GM12878 (cell line): ENCODE results near the gene CROCC. TPM values are rescaled to one million over a fixed set of nuclear protein-coding genes. Genes with fewer than 3 reads are reported as not detected.

Experiments
- ATAC-seq: fragments of 200-7000 bp; cut with Tn5 transposase; 3 replicates; pipeline ENCODE4 v1.9.1; 2020; ENCODE audit warnings: mild to moderate bottlenecking, moderate library complexity
- BruUV-seq: library from RNA; stranded (reverse); fragments of 400-500 nt; replicated peaks from 2 replicates; lab custom pipeline; 2021; lab: Mats Ljungman, UMichigan
- CTCF ChIA-PET: fragments of 300-600 bp; sonication (Branson Sonifier 250); formaldehyde crosslinking; extraction: SDS; loops from one replicate; lab custom pipeline; 2021; ENCODE audit warnings: inconsistent platforms; lab: Yijun Ruan, JAX
- POLR2A ChIA-PET: fragments of 350-600 bp; formaldehyde crosslinking; extraction: SDS; loops from one replicate; lab custom pipeline; 2021; ENCODE audit warnings: inconsistent platforms; lab: Charles Lee
- RAD21 ChIA-PET: fragments of 300-600 bp; sonication (Branson Sonifier 250); formaldehyde crosslinking; loops from one replicate; lab custom pipeline; 2023; ENCODE audit warnings: antibody characterized with exemption; ENCODE audit not compliant: unreplicated experiment; lab: Charles Lee
- SMC1A ChIA-PET: fragments of 300-600 bp; sonication (Branson Sonifier 250); formaldehyde crosslinking; loops from one replicate; lab custom pipeline; 2023; ENCODE audit not compliant: unreplicated experiment, uncharacterized antibody; lab: Charles Lee
- DNase-seq: peaks from one replicate; pipeline ENCODE4 v3.0.0-alpha.2; 2011; ENCODE audit warnings: low read depth, low spot score
- FAIRE-seq: peaks from 3 replicates; lab custom pipeline; 2011; peaks lifted over from hg19 to GRCh38; lab: Jason Lieb, UNC
- H2AFZ ChIP-seq: 2 replicates; pipeline ENCODE4 v1.6.0; 2011; ENCODE audit warnings: low read depth, low read length, control low read depth; ENCODE audit not compliant: control insufficient read depth
- H3K27ac ChIP-seq: 2 replicates; pipeline ENCODE4 v1.5.1; 2011; ENCODE audit warnings: control low read depth; ENCODE audit not compliant: control insufficient read depth, insufficient read depth
- H3K27me3 ChIP-seq, 2 experiments: replicated peaks in 1 of 2; 2 replicates each; pipeline versions ENCODE4 v1.6.0 to v1.6.1; 2011; ENCODE audit warnings: low read length in 1 of 2; ENCODE audit not compliant: control insufficient read depth in 2 of 2, insufficient read depth in 2 of 2
- H3K36me3 ChIP-seq, 2 experiments: 2 replicates each; pipeline ENCODE4 v1.5.1; 2011; ENCODE audit warnings: low read length in 1 of 2; ENCODE audit not compliant: control insufficient read depth in 2 of 2, insufficient read depth in 2 of 2
- H3K4me1 ChIP-seq: 2 replicates; pipeline ENCODE4 v1.6.1; 2011; ENCODE audit warnings: mild to moderate bottlenecking, low read length, moderate library complexity, mixed read lengths; ENCODE audit not compliant: control insufficient read depth, insufficient read depth
- H3K4me2 ChIP-seq: 2 replicates; pipeline ENCODE4 v1.6.0; 2011; ENCODE audit warnings: control low read depth; ENCODE audit not compliant: control insufficient read depth, insufficient read depth
- H3K4me3 ChIP-seq: fragments of 200-600 bp; sonication (generic); 2 replicates; pipeline ENCODE4 v1.5.1; 2016
- H3K79me2 ChIP-seq: 2 replicates; pipeline ENCODE4 v1.6.0; 2011; ENCODE audit warnings: low read length; ENCODE audit not compliant: control insufficient read depth, insufficient read depth
- H3K9ac ChIP-seq: 2 replicates; pipeline ENCODE4 v1.8.0; 2011; ENCODE audit warnings: low read length, control low read depth, mixed read lengths; ENCODE audit not compliant: control insufficient read depth, insufficient read depth
- H3K9me3 ChIP-seq: replicated peaks from 3 replicates; pipeline ENCODE4 v1.5.1; 2011; ENCODE audit warnings: mild to moderate bottlenecking, low read length; ENCODE audit not compliant: control insufficient read depth, insufficient read depth
- H4K20me1 ChIP-seq: 2 replicates; pipeline ENCODE4 v1.6.0; 2011; ENCODE audit not compliant: control insufficient read depth, insufficient read depth
- CBFB ChIP-seq: IDR thresholded peaks from 2 replicates; pipeline ENCODE4 v1.6.1; 2016; ENCODE audit warnings: antibody characterized with exemption, low read depth
- EZH2 ChIP-seq: IDR thresholded peaks from 2 replicates; pipeline ENCODE4 v1.6.1; 2012; ENCODE audit warnings: low read depth, mild to moderate bottlenecking, control low read depth, inconsistent platforms, low read length, borderline replicate concordance; ENCODE audit not compliant: control insufficient read depth
- FOS ChIP-seq: IDR thresholded peaks from 3 replicates; pipeline ENCODE4 v1.6.1; 2011; ENCODE audit warnings: borderline replicate concordance; ENCODE audit not compliant: insufficient read length; ENCODE audit errors: extremely low read depth
- GATAD2B ChIP-seq: fragments of 450-650 bp; conservative IDR thresholded peaks from 2 replicates; pipeline ENCODE4 v1.6.1; 2017; ENCODE audit warnings: low read depth, mild to moderate bottlenecking, moderate library complexity
- HDAC2 ChIP-seq: fragments of 200-600 bp; sonication (generic); IDR thresholded peaks from 2 replicates; pipeline ENCODE4 v1.6.1; 2017
- PML ChIP-seq: IDR thresholded peaks from 2 replicates; pipeline ENCODE4 v1.6.1; 2012; ENCODE audit warnings: low read length, inconsistent platforms
- RAD21 ChIP-seq: IDR thresholded peaks from 2 replicates; pipeline ENCODE4 v1.6.1; 2011; ENCODE audit warnings: mild to moderate bottlenecking, low read depth, low read length, moderate library complexity; ENCODE audit not compliant: insufficient read depth
- RB1 ChIP-seq: fragments of 450-650 bp; formaldehyde crosslinking; IDR thresholded peaks from 2 replicates; pipeline ENCODE4 v1.6.1; 2017; ENCODE audit warnings: mild to moderate bottlenecking, borderline replicate concordance
- YY1 ChIP-seq: IDR thresholded peaks from 2 replicates; pipeline ENCODE4 v1.6.1; 2011; ENCODE audit warnings: low read depth, mild to moderate bottlenecking, low read length
- ZNF592 ChIP-seq: fragments of 450-650 bp; IDR thresholded peaks from 2 replicates; pipeline ENCODE4 v1.6.1; 2017; ENCODE audit warnings: mild to moderate bottlenecking, moderate library complexity
- ZNF622 ChIP-seq: fragments of 450-650 bp; IDR thresholded peaks from 2 replicates; pipeline ENCODE4 v1.6.1; 2017; ENCODE audit warnings: mild to moderate bottlenecking, inconsistent platforms
- WGBS: methylation state at CpG from one replicate; pipeline ENCODE4 v1.1.6; 2016; ENCODE audit warnings: low lambda C conversion rate; ENCODE audit not compliant: insufficient replicate concordance, insufficient coverage; ENCODE audit errors: missing lambda C conversion rate; 5-methylcytosine and 5-hydroxymethylcytosine counted together
- in situ Hi-C: fragments of 300-500 bp; cut with MboI; formaldehyde crosslinking; loops from 9 replicates; pipeline ENCODE4 v1.14.3; 2018; ENCODE audit warnings: mixed read lengths
- intact Hi-C: fragments of 100-400 bp; cut with micrococcal nuclease; formaldehyde crosslinking; loops from one replicate; pipeline ENCODE4 v1.14.2; 2022; ENCODE audit not compliant: unreplicated experiment
- polyA plus RNA-seq, 11 experiments: library from polyadenylated mRNA; depleted of rRNA in 4 of 11; unstranded in 6 of 11; stranded (reverse) in 5 of 11; fragments of >200 nt; fragmentation: Nextera tagmentation in 4 of 11; fragmentation: Illumina TruSeq in 1 of 11; extraction: Ambion mirVana in 4 of 11; extraction: Trizol in 1 of 11; gene quantifications; 1 replicate in 1 of 11; 2 replicates in 10 of 11; pipeline versions ENCODE4 v1.2.1 to v1.2.3, GENCODE V29; 2011 to 2016; ENCODE audit warnings: inconsistent platforms in 2 of 11, missing spikeins in 2 of 11, low read depth in 1 of 11
- total RNA-seq, 4 experiments: library from RNA; depleted of rRNA in 3 of 4; stranded (reverse); fragments of >200 nt in 3 of 4; fragmentation: Illumina TruSeq in 1 of 4; extraction: Trizol in 1 of 4; gene quantifications; 2 replicates each; pipeline versions ENCODE4 v1.2.1 to v1.2.3, GENCODE V29; 2013 to 2021

CROCC gene
- total and polyA plus RNA-seq, 10 of the 15 experiments (the other 5 are each of a cell fraction or from before 2014, with no cell fraction given), result 0.04 to 5.5 (median 2.3) TPM

- TF ChIP-seq HDAC2 (no peak), RAD21 (no peak)
- ChIA-PET RAD21 (no interaction called here), POLR2A (no interaction called here)
Measured at GRCh38 chr1:17012775-17013490, 91.2 kb downstream of the CROCC start.

GRCh38 chr1:17013491-17014320 lies 92.0 kb downstream of the CROCC start:
- no peaks in the 10 kb centered on the region for H3K27me3 ChIP-seq
- ChIA-PET SMC1A (interaction anchor here (0.6 to 1.9 kb wide), 4 partner anchors 10 to 128 kb away, joined by 3 to 8 read pairs (median 4); no protein-coding TSS in a partner anchor), POLR2A (no interaction called here), CTCF (interaction anchor here (0.6 to 2.0 kb wide), 4 partner anchors 32 to 393 kb away, joined by 3 to 6 read pairs (median 3); no protein-coding TSS in a partner anchor), RAD21 (interaction anchor here (1.0 kb wide), 1 partner anchor 32 kb away, joined by 3 read pairs; no protein-coding TSS in a partner anchor)
- BruUV-seq, result no TSS peak
- peaks cover 2% of the 10 kb centered on the region for H3K79me2 ChIP-seq
- WGBS, result 30% methylated on average over 13 of the region's 13 CpGs
- H2AFZ ChIP-seq, result no peak overlapping the region
- no peak overlapping the region for H3K4me2 ChIP-seq
- ATAC-seq (no peak), DNase-seq (peak; percentile 15), FAIRE-seq (no peak)
- H4K20me1 ChIP-seq, result no peaks in the 10 kb centered on the region
- peaks cover 4 to 9% of the 10 kb centered on the region in 2 experiments; a peak in 2 of 4 replicates for H3K36me3 ChIP-seq
- H3K4me3 ChIP-seq, result no peak overlapping the region
- intact Hi-C loops (no loop called here), in situ Hi-C loops (no loop called here)
- peaks cover 27% of the 10 kb centered on the region for H3K4me1 ChIP-seq
- no peaks in the 10 kb centered on the region for H3K9me3 ChIP-seq
- H3K27ac ChIP-seq, result no peak overlapping the region
- H3K9ac ChIP-seq, result no peak overlapping the region
- TF ChIP-seq RB1, result no peak
- TF ChIP-seq PML, result no peak
- no peak for TF ChIP-seq FOS
- 0 out of 2 replicates have a peak, but pooled peaks have one; percentile 15 for TF ChIP-seq YY1
- no peak for TF ChIP-seq ZNF622
- no peak for TF ChIP-seq EZH2
- TF ChIP-seq GATAD2B, result no peak
- no peak for TF ChIP-seq ZNF592
- TF ChIP-seq CBFB, result no peak

More at GRCh38 chr1:17012775-17013490, 91.2 kb downstream of the CROCC start:
- BruUV-seq, result no TSS peak
- ATAC-seq (no peak), DNase-seq (no peak), FAIRE-seq (peak; percentile 31)
- Histone ChIP-seq H3K9ac (no peak overlapping the region), H3K27me3 (no peaks in the 10 kb centered on the region), H3K27ac (no peak overlapping the region), H3K4me1 (peaks cover 22% of the 10 kb centered on the region), H2AFZ (no peak overlapping the region), H4K20me1 (no peaks in the 10 kb centered on the region), H3K4me2 (no peak overlapping the region), H3K79me2 (peaks cover 2% of the 10 kb centered on the region), H3K4me3 (no peak overlapping the region), H3K9me3 (no peaks in the 10 kb centered on the region), H3K36me3 (peaks cover 0 to 2% of the 10 kb centered on the region in 2 experiments; a peak in 1 of 4 replicates)
- ChIA-PET SMC1A (interaction anchor here (0.6 to 1.9 kb wide), 3 partner anchors 10 to 129 kb away, joined by 3 to 8 read pairs (median 3); no protein-coding TSS in a partner anchor), CTCF (interaction anchor here (1.1 to 2.0 kb wide), 3 partner anchors 33 to 62 kb away, joined by 3 to 6 read pairs (median 3); no protein-coding TSS in a partner anchor)
- whole genome bisulfite sequencing, result 53% methylated on average over 9 of the region's 9 CpGs
- in situ Hi-C loops, result no loop called here
- intact Hi-C loops, result no loop called here
